Measurements from ENCODE around the gene ITGB3.
A peak's percentile ranks its signal among the peaks of the same experiment; 100 is the strongest.
"Not testable (repeated sequence)": the region's sequence is repeated elsewhere in the genome, so short reads cannot be mapped to it uniquely, and the experiment has no call there.

Gene ITGB3

GRCh38 chr17:47267354-47267828, 13.8 kb downstream of the ITGB3 start:
- WGBS (ENCODE audit: extremely low coverage, insufficient coverage, insufficient read length): no CpG with 5 or more reads among the region's 1 CpG
- DNase-seq: no peak

GRCh38 chr17:47268964-47269363, 15.3 kb downstream of the ITGB3 start:
- not testable (repeated sequence) for H3K4me2 ChIP-seq (ENCODE audit: low read length); H3K23ac ChIP-seq (ENCODE audit: low read length); H2BK5ac ChIP-seq (ENCODE audit: low read depth, low read length, poor library complexity); H3K9ac ChIP-seq (ENCODE audit: low read length); H3K27ac ChIP-seq (ENCODE audit: low read depth, low read length); H3K79me1 ChIP-seq (ENCODE audit: low read length); H3K9me3 ChIP-seq (ENCODE audit: insufficient read depth, low read depth, low read length); H3K4me1 ChIP-seq (ENCODE audit: control insufficient read depth in 1 of 2, insufficient read depth in 2 of 2, low read length in 2 of 2); H3K36me3 ChIP-seq (ENCODE audit: control insufficient read depth in 1 of 2, insufficient read depth in 2 of 2, low read length in 2 of 2); H2BK12ac ChIP-seq (ENCODE audit: low read length); H2BK120ac ChIP-seq (ENCODE audit: insufficient read depth, low read length, poor library complexity); H3K4ac ChIP-seq (ENCODE audit: low read depth, low read length); H3K79me2 ChIP-seq (ENCODE audit: control insufficient read depth, insufficient read depth, low read length, poor library complexity); DNase-seq; H4K8ac ChIP-seq (ENCODE audit: low read depth, low read length); H3K27me3 ChIP-seq (ENCODE audit: insufficient read depth, low read length); H2AFZ ChIP-seq (ENCODE audit: insufficient read depth, low read length, poor library complexity); H4K91ac ChIP-seq (ENCODE audit: low read depth, low read length); H3K4me3 ChIP-seq (ENCODE audit: low read depth, low read length); H2AK5ac ChIP-seq (ENCODE audit: low read length); H3K18ac ChIP-seq (ENCODE audit: low read length); H4K12ac ChIP-seq (ENCODE audit: low read depth, low read length); H3K14ac ChIP-seq (ENCODE audit: low read length)
- no CpG with 5 or more reads among the region's 3 CpGs for WGBS (ENCODE audit: extremely low coverage, insufficient coverage, insufficient read length)

More at GRCh38 chr17:47267354-47267828, 13.8 kb downstream of the ITGB3 start:
- H4K91ac ChIP-seq (ENCODE audit: low read depth, low read length): no peak overlapping the region
- no peak overlapping the region for H2BK12ac ChIP-seq (ENCODE audit: low read length)
- no peak overlapping the region for H3K9ac ChIP-seq (ENCODE audit: low read length)
- H2BK120ac ChIP-seq (ENCODE audit: insufficient read depth, low read length, poor library complexity): no peak overlapping the region
- no peak overlapping the region for H3K27ac ChIP-seq (ENCODE audit: low read depth, low read length)
- no peak overlapping the region for H3K14ac ChIP-seq (ENCODE audit: low read length)
- no peak overlapping the region for H2AFZ ChIP-seq (ENCODE audit: insufficient read depth, low read length, poor library complexity)
- H3K4me2 ChIP-seq (ENCODE audit: low read length): peak overlapping the region; percentile 8
- no peak overlapping the region for H2AK5ac ChIP-seq (ENCODE audit: low read length)
- H3K79me2 ChIP-seq (ENCODE audit: control insufficient read depth, insufficient read depth, low read length, poor library complexity): no peaks in the 10 kb centered on the region
- no peak overlapping the region for H3K4me3 ChIP-seq (ENCODE audit: low read depth, low read length)
- no peak overlapping the region for H4K12ac ChIP-seq (ENCODE audit: low read depth, low read length)
- no peak overlapping the region for H3K23ac ChIP-seq (ENCODE audit: low read length)
- H2BK5ac ChIP-seq (ENCODE audit: low read depth, low read length, poor library complexity): no peak overlapping the region
- H4K8ac ChIP-seq (ENCODE audit: low read depth, low read length): no peak overlapping the region
- H3K27me3 ChIP-seq (ENCODE audit: insufficient read depth, low read length): no peaks in the 10 kb centered on the region
- peaks cover 0 to 8% of the 10 kb centered on the region in 2 experiments for H3K4me1 ChIP-seq (ENCODE audit: control insufficient read depth in 1 of 2, insufficient read depth in 2 of 2, low read length in 2 of 2)
- no peaks in the 10 kb centered on the region for H3K79me1 ChIP-seq (ENCODE audit: low read length)
- H3K9me3 ChIP-seq (ENCODE audit: insufficient read depth, low read depth, low read length): peaks cover 3% of the 10 kb centered on the region
- no peak overlapping the region for H3K4ac ChIP-seq (ENCODE audit: low read depth, low read length)
- H3K36me3 ChIP-seq (ENCODE audit: control insufficient read depth in 1 of 2, insufficient read depth in 2 of 2, low read length in 2 of 2): no peaks in the 10 kb centered on the region
- H3K18ac ChIP-seq (ENCODE audit: low read length): no peak overlapping the region

GRCh38 chr17:47269561-47270280, 16.1 kb downstream of the ITGB3 start:
- H3K4me2 ChIP-seq (ENCODE audit: low read length); H3K4me3 ChIP-seq (ENCODE audit: low read depth, low read length); H3K23ac ChIP-seq (ENCODE audit: low read length); H2AK5ac ChIP-seq (ENCODE audit: low read length); H2AFZ ChIP-seq (ENCODE audit: insufficient read depth, low read length, poor library complexity); H3K9me3 ChIP-seq (ENCODE audit: insufficient read depth, low read depth, low read length); H3K79me1 ChIP-seq (ENCODE audit: low read length); H4K91ac ChIP-seq (ENCODE audit: low read depth, low read length); H4K8ac ChIP-seq (ENCODE audit: low read depth, low read length); H3K27ac ChIP-seq (ENCODE audit: low read depth, low read length); DNase-seq; H2BK5ac ChIP-seq (ENCODE audit: low read depth, low read length, poor library complexity); H3K14ac ChIP-seq (ENCODE audit: low read length); H3K18ac ChIP-seq (ENCODE audit: low read length); H3K36me3 ChIP-seq (ENCODE audit: control insufficient read depth in 1 of 2, insufficient read depth in 2 of 2, low read length in 2 of 2); H2BK120ac ChIP-seq (ENCODE audit: insufficient read depth, low read length, poor library complexity); H3K27me3 ChIP-seq (ENCODE audit: insufficient read depth, low read length); H3K79me2 ChIP-seq (ENCODE audit: control insufficient read depth, insufficient read depth, low read length, poor library complexity); H2BK12ac ChIP-seq (ENCODE audit: low read length); H4K12ac ChIP-seq (ENCODE audit: low read depth, low read length); H3K4ac ChIP-seq (ENCODE audit: low read depth, low read length); H3K9ac ChIP-seq (ENCODE audit: low read length): not testable (repeated sequence)
- H3K4me1 ChIP-seq (ENCODE audit: control insufficient read depth in 1 of 2, insufficient read depth in 2 of 2, low read length in 2 of 2): peaks cover 0 to 10% of the 10 kb centered on the region in 2 experiments

GRCh38 chr17:47270946-47271705, 17.5 kb downstream of the ITGB3 start:
- H3K14ac ChIP-seq (ENCODE audit: low read length): no peak overlapping the region
- H4K91ac ChIP-seq (ENCODE audit: low read depth, low read length): no peak overlapping the region
- no peak overlapping the region for H3K9ac ChIP-seq (ENCODE audit: low read length)
- no peak overlapping the region for H2AFZ ChIP-seq (ENCODE audit: insufficient read depth, low read length, poor library complexity)
- no peaks in the 10 kb centered on the region for H3K27me3 ChIP-seq (ENCODE audit: insufficient read depth, low read length)
- H3K4me3 ChIP-seq (ENCODE audit: low read depth, low read length): no peak overlapping the region
- H3K9me3 ChIP-seq (ENCODE audit: insufficient read depth, low read depth, low read length): peaks cover 3% of the 10 kb centered on the region
- H4K8ac ChIP-seq (ENCODE audit: low read depth, low read length): no peak overlapping the region
- H2BK5ac ChIP-seq (ENCODE audit: low read depth, low read length, poor library complexity): no peak overlapping the region
- no peak overlapping the region for H4K12ac ChIP-seq (ENCODE audit: low read depth, low read length)
- no peak overlapping the region for H3K4me2 ChIP-seq (ENCODE audit: low read length)
- no peak overlapping the region for H3K27ac ChIP-seq (ENCODE audit: low read depth, low read length)
- no peak overlapping the region for H2BK12ac ChIP-seq (ENCODE audit: low read length)
- peaks cover under 1% of the 10 kb centered on the region for H3K79me2 ChIP-seq (ENCODE audit: control insufficient read depth, insufficient read depth, low read length, poor library complexity)
- H3K18ac ChIP-seq (ENCODE audit: low read length): no peak overlapping the region
- WGBS (ENCODE audit: extremely low coverage, insufficient coverage, insufficient read length): no CpG with 5 or more reads among the region's 2 CpGs
- H3K79me1 ChIP-seq (ENCODE audit: low read length): peaks cover 8% of the 10 kb centered on the region
- no peak overlapping the region for H2AK5ac ChIP-seq (ENCODE audit: low read length)
- H3K4me1 ChIP-seq (ENCODE audit: control insufficient read depth in 1 of 2, insufficient read depth in 2 of 2, low read length in 2 of 2): peaks cover 10 to 18% of the 10 kb centered on the region in 2 experiments
- no peak overlapping the region for H3K23ac ChIP-seq (ENCODE audit: low read length)
- DNase-seq: no peak
- no peak overlapping the region for H3K4ac ChIP-seq (ENCODE audit: low read depth, low read length)
- no peak overlapping the region for H2BK120ac ChIP-seq (ENCODE audit: insufficient read depth, low read length, poor library complexity)
- H3K36me3 ChIP-seq (ENCODE audit: control insufficient read depth in 1 of 2, insufficient read depth in 2 of 2, low read length in 2 of 2): no peaks in the 10 kb centered on the region
